Stimulated activated naive B cell treated with anti-CD40 and anti-IgM and Interleukin-4, amounts not matched to agents 10 μg/mL and 1 μg/mL and 100 μg/mL, for 72 hours (primary cell): Measurements from ENCODE around the gene SHROOM3.

Experiments
- ATAC-seq, 2 donors: fragments of 150-1000 bp; cut with Tn5 transposase; replicated peaks; 2 replicates each; pipeline ENCODE4 v1.10.0; 2021; ENCODE audit warnings: moderate library complexity in 1 of 2
- DNase-seq: peaks from one replicate; pipeline ENCODE4 v3.0.0; 2021
- H3K27ac Mint-ChIP-seq: one replicate; pipeline ENCODE4 v1.8.0; 2022; ENCODE audit warnings: mild to moderate bottlenecking, mixed read lengths
- H3K27me3 Mint-ChIP-seq, 2 donors: one replicate each; pipeline ENCODE4 v1.8.0; 2022; ENCODE audit warnings: mixed read lengths in 2 of 2
- H3K36me3 Mint-ChIP-seq, 2 donors: one replicate each; pipeline ENCODE4 v1.8.0; 2022; ENCODE audit warnings: mixed read lengths in 2 of 2, mild to moderate bottlenecking in 1 of 2
- H3K4me1 Mint-ChIP-seq, 2 donors: one replicate each; pipeline ENCODE4 v1.8.0; 2022; ENCODE audit warnings: mixed read lengths in 2 of 2, mild to moderate bottlenecking in 1 of 2
- H3K4me3 Mint-ChIP-seq, 2 donors: one replicate each; pipeline ENCODE4 v1.8.0; 2022; ENCODE audit warnings: mild to moderate bottlenecking in 2 of 2, mixed read lengths in 2 of 2, moderate library complexity in 1 of 2
- H3K9me3 Mint-ChIP-seq, 2 donors: one replicate each; pipeline ENCODE4 v1.8.0; 2022; ENCODE audit warnings: mixed read lengths in 2 of 2, mild to moderate bottlenecking in 1 of 2

The SHROOM3 gene

DNA sequence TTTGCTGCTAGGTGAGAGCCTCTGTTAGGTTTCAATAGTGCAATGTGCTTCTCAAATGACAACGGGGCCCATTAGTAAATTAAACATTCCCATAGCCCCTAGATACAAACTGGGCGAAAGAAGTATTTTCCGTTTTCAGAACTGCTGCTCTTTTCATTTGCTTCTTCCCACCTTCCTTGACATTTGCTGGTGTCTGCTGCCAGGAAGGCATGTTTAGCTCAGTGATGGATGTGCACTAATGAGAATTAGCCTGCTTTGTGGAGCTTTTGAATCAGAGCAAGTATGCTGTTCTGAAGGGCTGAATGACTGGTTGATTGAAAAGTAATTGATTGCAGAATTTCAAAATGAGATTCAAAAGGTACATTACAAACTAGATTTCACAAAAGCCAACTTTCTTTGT is 57.0 kb downstream of the SHROOM3 start:
- DNase-seq, result no peak
- H3K9me3 Mint-ChIP-seq, result peaks cover 0 to 8% of the 10 kb centered on the region in 2 donors
- no peak overlapping the region for H3K4me3 Mint-ChIP-seq
- peaks cover 7 to 8% of the 10 kb centered on the region in 2 donors for H3K27me3 Mint-ChIP-seq
- H3K27ac Mint-ChIP-seq, result no peak overlapping the region
- H3K36me3 Mint-ChIP-seq, result peaks cover 0 to 5% of the 10 kb centered on the region in 2 donors
- peaks cover 2 to 9% of the 10 kb centered on the region in 2 donors for H3K4me1 Mint-ChIP-seq
- ATAC-seq, result no peak

DNA sequence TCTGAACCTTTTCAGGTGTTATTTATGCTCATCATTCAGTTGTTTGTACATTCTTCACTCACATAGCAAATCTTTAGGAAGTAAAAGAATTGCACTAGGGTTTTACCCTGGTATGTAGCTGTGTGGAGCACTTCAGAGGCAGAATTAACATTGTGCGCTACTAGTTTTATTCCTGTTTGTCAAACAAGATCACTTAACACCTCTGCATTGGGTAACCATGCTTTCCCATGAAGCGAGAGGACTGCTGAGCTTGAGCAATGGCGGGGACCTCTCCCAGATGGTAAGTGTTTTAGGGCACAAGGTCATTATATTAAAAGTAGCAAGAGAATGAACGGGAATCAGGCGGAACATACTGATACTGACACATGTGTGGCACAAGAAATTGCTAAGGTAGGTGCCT is 59.2 kb downstream of the SHROOM3 start:
- Mint-ChIP-seq H3K9me3 (peaks cover 0 to 8% of the 10 kb centered on the region in 2 donors), H3K4me1 (peaks cover 10 to 19% of the 10 kb centered on the region in 2 donors), H3K27me3 (peaks cover 7 to 8% of the 10 kb centered on the region in 2 donors), H3K4me3 (no peak overlapping the region), H3K36me3 (peaks cover 0 to 5% of the 10 kb centered on the region in 2 donors), H3K27ac (no peak overlapping the region)
- no peak for ATAC-seq
- DNase-seq, result no peak

GRCh38 chr4:76494871-76495590 is 60.0 kb downstream of the SHROOM3 start:
- peaks cover 7 to 8% of the 10 kb centered on the region in 2 donors for H3K27me3 Mint-ChIP-seq
- DNase-seq, result no peak
- no peaks in the 10 kb centered on the region for H3K36me3 Mint-ChIP-seq
- H3K4me3 Mint-ChIP-seq, result no peak overlapping the region
- ATAC-seq, result no peak
- peaks cover 13 to 22% of the 10 kb centered on the region in 2 donors for H3K4me1 Mint-ChIP-seq
- H3K9me3 Mint-ChIP-seq, result peaks cover 0 to 4% of the 10 kb centered on the region in 2 donors
- H3K27ac Mint-ChIP-seq, result no peak overlapping the region

GRCh38 chr4:76498550-76498949 is 63.5 kb downstream of the SHROOM3 start:
- no peak for DNase-seq
- ATAC-seq, result no peak
- no peak overlapping the region for H3K27ac Mint-ChIP-seq
- H3K36me3 Mint-ChIP-seq, result no peaks in the 10 kb centered on the region
- no peak overlapping the region for H3K4me3 Mint-ChIP-seq
- peaks cover 3 to 8% of the 10 kb centered on the region in 2 donors for H3K27me3 Mint-ChIP-seq
- H3K4me1 Mint-ChIP-seq, result peaks cover 21 to 31% of the 10 kb centered on the region in 2 donors
- H3K9me3 Mint-ChIP-seq, result no peaks in the 10 kb centered on the region

DNA sequence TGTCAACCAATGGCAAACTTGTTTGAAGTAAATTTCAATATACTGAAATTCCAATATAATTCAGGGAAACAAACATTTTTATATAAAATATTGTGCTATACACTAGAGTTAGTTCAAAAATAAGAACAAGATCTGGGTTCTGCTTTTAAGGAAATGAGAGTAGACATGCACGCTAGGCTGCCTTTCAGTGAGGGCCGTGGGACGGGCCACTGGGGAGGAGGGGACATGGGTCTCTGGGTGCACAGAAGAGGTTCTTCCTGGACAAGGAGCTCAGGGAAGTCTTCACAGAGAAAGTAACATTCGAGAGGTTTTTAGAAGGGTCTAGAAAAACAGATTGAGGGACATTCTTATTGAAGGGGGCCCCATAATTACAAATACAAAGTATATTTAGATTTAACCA is 64.4 kb downstream of the SHROOM3 start:
- Mint-ChIP-seq H3K9me3 (no peaks in the 10 kb centered on the region), H3K27ac (peak overlapping the region; percentile 88), H3K36me3 (no peaks in the 10 kb centered on the region), H3K4me3 (peak overlapping the region; percentile 37 to 47), H3K27me3 (peaks cover 0 to 8% of the 10 kb centered on the region in 2 donors), H3K4me1 (peaks cover 21 to 31% of the 10 kb centered on the region in 2 donors)
- ATAC-seq, result peak; percentile 98 to 99
- peak; percentile 58 for DNase-seq

DNA sequence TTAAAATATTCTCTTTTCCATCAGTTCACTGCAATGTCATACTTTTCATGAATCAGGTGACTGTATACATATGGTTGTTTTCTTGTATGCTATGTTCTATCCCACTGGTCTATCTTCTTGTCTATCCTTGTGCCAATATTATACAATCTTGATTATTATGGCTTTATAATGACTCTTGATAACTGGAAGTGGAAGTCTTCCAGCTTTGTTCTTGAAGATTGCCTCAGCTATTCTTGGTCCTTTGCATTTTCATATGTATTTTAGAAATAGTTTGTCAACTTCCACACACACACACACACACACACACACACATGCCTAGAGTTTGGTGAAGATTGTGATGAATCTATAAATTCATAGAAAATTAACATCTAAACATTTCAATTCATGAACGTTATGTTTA is 67.9 kb downstream of the SHROOM3 start:
- H3K27ac Mint-ChIP-seq, result no peak overlapping the region
- ATAC-seq (no peak), DNase-seq (no peak)
- H3K36me3 Mint-ChIP-seq, result no peaks in the 10 kb centered on the region
- H3K4me1 Mint-ChIP-seq, result peaks cover 21 to 31% of the 10 kb centered on the region in 2 donors
- no peaks in the 10 kb centered on the region for H3K9me3 Mint-ChIP-seq
- H3K27me3 Mint-ChIP-seq, result no peaks in the 10 kb centered on the region
- no peak overlapping the region for H3K4me3 Mint-ChIP-seq

DNA sequence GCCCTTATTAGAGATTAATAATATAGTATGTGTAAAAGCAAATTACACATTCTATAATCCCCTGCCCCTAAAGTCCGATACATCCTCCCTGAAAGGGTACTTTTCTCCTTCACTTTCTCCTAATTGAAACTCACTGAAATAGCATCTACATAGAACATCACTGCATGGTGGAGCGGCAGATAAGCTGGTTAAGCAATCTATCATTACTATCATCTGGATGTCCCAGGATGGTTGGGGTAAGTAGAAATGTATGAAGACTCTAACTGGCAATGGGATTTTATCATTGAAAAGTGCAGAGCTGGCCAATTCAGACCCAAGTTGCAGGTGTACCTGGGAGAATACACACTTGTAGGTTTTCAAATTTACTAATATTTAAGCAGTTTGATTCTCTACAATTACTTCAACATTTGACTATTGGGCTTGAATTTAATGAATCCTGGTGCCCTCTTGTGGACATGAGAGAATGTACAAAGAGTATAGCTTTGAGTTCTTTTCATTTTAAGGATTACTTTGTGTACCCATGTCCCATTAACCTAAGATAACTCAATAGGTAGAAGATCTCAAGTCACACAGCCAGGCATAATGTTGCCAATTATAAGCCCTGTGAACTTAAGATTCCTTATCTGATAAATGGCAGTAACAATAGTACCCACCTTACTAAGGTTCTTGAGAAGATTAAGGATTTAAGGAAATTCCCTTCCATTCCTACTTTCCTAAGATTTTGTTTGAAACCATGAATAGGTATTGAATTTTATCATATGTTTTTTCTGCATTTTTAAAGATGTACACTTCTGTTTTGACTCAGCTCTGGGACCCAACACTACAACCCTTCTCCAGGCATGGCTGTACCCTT is 69.8 kb downstream of the SHROOM3 start:
- H3K4me3 Mint-ChIP-seq, result no peak overlapping the region
- DNase-seq, result no peak
- H3K4me1 Mint-ChIP-seq, result peaks cover 8 to 11% of the 10 kb centered on the region in 2 donors
- H3K9me3 Mint-ChIP-seq, result no peaks in the 10 kb centered on the region
- peak; percentile 66 to 73 for ATAC-seq
- H3K27ac Mint-ChIP-seq, result no peak overlapping the region
- no peaks in the 10 kb centered on the region for H3K27me3 Mint-ChIP-seq
- no peaks in the 10 kb centered on the region for H3K36me3 Mint-ChIP-seq

- DNase-seq, result no peak
- Mint-ChIP-seq H3K4me3 (no peak overlapping the region), H3K27me3 (no peaks in the 10 kb centered on the region), H3K9me3 (peaks cover 0 to 2% of the 10 kb centered on the region in 2 donors), H3K27ac (no peak overlapping the region), H3K36me3 (peaks cover 0 to 4% of the 10 kb centered on the region in 2 donors), H3K4me1 (peaks cover 4 to 10% of the 10 kb centered on the region in 2 donors)
- no peak for ATAC-seq
Measured at GRCh38 chr4:76511947-76512346, 76.9 kb downstream of the SHROOM3 start.

- H3K4me3 Mint-ChIP-seq, result no peak overlapping the region
- peaks cover 0 to 4% of the 10 kb centered on the region in 2 donors for H3K36me3 Mint-ChIP-seq
- no peaks in the 10 kb centered on the region for H3K27me3 Mint-ChIP-seq
- ATAC-seq (no peak), DNase-seq (no peak)
- no peak overlapping the region for H3K27ac Mint-ChIP-seq
- peaks cover 0 to 2% of the 10 kb centered on the region in 2 donors for H3K9me3 Mint-ChIP-seq
- peaks cover 4 to 10% of the 10 kb centered on the region in 2 donors for H3K4me1 Mint-ChIP-seq
Measured at GRCh38 chr4:76513482-76513881, 78.5 kb downstream of the SHROOM3 start.

GRCh38 chr4:76514087-76514486 is 79.1 kb downstream of the SHROOM3 start:
- no peak for ATAC-seq

DNA sequence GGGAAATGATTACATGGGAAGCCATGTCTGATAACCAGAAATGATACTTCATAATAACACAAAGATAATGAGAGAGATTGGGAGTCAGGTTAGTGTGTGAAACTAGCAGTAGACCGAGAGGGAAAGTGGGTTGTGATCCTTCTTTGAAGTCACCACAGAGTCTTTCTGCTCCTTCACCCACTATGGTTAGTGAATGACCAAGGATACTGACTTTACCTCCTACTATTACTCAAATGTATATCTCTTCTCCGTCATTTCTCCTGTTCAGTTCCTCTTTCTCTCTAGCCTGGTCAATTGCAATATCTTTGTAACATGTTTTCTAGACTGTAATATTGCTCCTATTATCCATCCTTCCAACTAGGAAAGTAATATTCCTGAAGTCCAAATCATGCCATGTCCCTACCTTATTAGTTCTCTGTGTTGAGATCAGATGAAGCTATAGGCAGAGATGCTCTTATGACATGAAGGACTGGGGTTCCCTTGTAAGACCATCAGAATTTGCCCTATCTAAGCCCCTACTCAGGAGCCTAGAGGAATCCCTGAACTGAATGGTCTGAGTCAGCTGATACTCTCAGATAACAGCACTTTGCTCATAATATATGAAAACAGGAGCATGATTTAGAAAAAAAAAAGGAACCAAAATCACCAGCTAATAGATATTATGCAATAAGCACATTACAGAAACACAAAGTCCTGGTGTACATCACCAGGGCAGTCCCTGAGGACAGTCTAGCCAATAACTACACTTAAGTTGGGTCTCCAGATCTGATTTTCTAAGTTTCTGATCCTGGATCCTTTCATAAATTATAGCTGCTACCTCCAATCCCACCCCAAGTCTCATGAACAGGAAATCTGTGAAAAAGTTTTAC is 81.2 kb downstream of the SHROOM3 start:
- DNase-seq (no peak), ATAC-seq (peak; percentile 80 to 87)
- Mint-ChIP-seq H3K27ac (no peak overlapping the region), H3K36me3 (peaks cover 0 to 4% of the 10 kb centered on the region in 2 donors), H3K4me1 (peaks cover 4 to 10% of the 10 kb centered on the region in 2 donors), H3K27me3 (no peaks in the 10 kb centered on the region), H3K9me3 (peaks cover 0 to 2% of the 10 kb centered on the region in 2 donors), H3K4me3 (no peak overlapping the region)

More at GRCh38 chr4:76514087-76514486, 79.1 kb downstream of the SHROOM3 start:
- no peaks in the 10 kb centered on the region for H3K27me3 Mint-ChIP-seq
- H3K27ac Mint-ChIP-seq, result no peak overlapping the region
- peaks cover 0 to 2% of the 10 kb centered on the region in 2 donors for H3K9me3 Mint-ChIP-seq
- DNase-seq, result no peak
- H3K36me3 Mint-ChIP-seq, result peaks cover 0 to 4% of the 10 kb centered on the region in 2 donors
- H3K4me1 Mint-ChIP-seq, result peaks cover 4 to 10% of the 10 kb centered on the region in 2 donors
- H3K4me3 Mint-ChIP-seq, result no peak overlapping the region

- Mint-ChIP-seq H3K27me3 (no peaks in the 10 kb centered on the region), H3K4me1 (no peaks in the 10 kb centered on the region), H3K27ac (no peak overlapping the region)
Measured at GRCh38 chr4:76518241-76518640, 83.2 kb downstream of the SHROOM3 start.

DNA sequence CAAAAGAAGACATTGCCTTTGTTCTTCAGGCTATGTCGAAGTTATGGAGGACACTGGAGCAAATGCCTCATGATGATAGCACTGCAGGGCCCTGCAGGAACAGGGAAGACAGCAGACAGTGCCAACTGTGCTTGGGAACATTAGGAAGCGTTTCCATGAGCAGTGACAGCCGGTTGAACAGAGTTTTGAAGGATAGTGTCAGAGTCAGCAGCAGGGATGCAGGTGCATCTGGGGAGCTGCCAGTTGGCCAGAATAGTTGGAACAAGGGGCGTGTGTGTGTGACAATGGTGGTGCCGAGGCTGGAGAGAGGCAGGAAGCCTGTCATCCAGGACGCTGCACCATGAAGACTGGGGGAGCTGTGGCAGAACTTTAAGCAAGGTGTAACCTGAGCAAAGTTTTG is 88.6 kb downstream of the SHROOM3 start:
- Mint-ChIP-seq H3K4me1 (no peaks in the 10 kb centered on the region), H3K4me3 (no peak overlapping the region), H3K36me3 (no peaks in the 10 kb centered on the region), H3K27me3 (peaks cover 0 to 5% of the 10 kb centered on the region in 2 donors), H3K9me3 (peaks cover 2 to 3% of the 10 kb centered on the region in 2 donors), H3K27ac (no peak overlapping the region)
- no peak for DNase-seq
- no peak for ATAC-seq

More at GRCh38 chr4:76518241-76518640, 83.2 kb downstream of the SHROOM3 start:
- H3K36me3 Mint-ChIP-seq, result peaks cover 0 to 4% of the 10 kb centered on the region in 2 donors
- ATAC-seq (no peak), DNase-seq (no peak)
- peaks cover 2% of the 10 kb centered on the region in 2 donors for H3K9me3 Mint-ChIP-seq
- H3K4me3 Mint-ChIP-seq, result no peak overlapping the region

DNA sequence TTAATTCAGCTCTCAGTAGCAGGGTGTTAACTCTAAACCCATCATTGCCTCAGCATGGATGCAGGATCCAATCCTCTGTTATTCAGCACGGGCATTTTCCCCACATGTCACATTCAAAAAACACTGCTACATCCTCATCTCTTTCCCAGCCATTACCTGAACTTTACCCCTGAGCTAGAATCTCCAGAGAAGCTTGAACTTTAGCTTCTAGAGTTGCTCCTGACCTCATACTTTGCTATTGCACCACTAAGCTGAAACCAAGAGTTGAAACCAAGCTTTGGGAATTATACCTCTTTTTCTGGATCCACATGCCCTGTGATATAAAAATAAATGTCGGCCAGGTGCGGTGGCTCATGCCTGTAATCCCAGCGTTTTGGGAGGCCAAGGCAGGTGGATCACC is 90.7 kb downstream of the SHROOM3 start:
- peaks cover 2 to 4% of the 10 kb centered on the region in 2 donors for H3K9me3 Mint-ChIP-seq

More for the DNA sequence above, 90.7 kb downstream of the SHROOM3 start:
- H3K4me1 Mint-ChIP-seq, result peaks cover 0 to 2% of the 10 kb centered on the region in 2 donors
- no peaks in the 10 kb centered on the region for H3K36me3 Mint-ChIP-seq
- no peak for ATAC-seq
- H3K27ac Mint-ChIP-seq, result no peak overlapping the region
- no peak for DNase-seq
- peaks cover 0 to 9% of the 10 kb centered on the region in 2 donors for H3K27me3 Mint-ChIP-seq
- H3K4me3 Mint-ChIP-seq, result no peak overlapping the region
